ENCODE results near the gene RAB36.

- TF ChIP-seq CTCF (IDR thresholded peaks at IDR 0.05), result no peak
- no peak for TF ChIP-seq POLR2AphosphoS5 (IDR thresholded peaks at IDR 0.05)
- no peak for TF ChIP-seq POLR2A (IDR thresholded peaks at IDR 0.05)
Observed at GRCh38 chr22:23117891-23118646, 27.2 kb upstream of the RAB36 start.
